ENCODE measurements around the gene MYLK. TPM values are rescaled to one million over a fixed set of nuclear protein-coding genes. Genes with fewer than 3 reads are reported as not detected.

Gene MYLK
- total and polyA plus RNA-seq, 9 donors, result 50.2 to 645 (median 205) TPM

GRCh38 chr3:123750209-123750608, 133.9 kb downstream of the MYLK start:
- H3K4me1 ChIP-seq (ENCODE audit: insufficient read depth), result peaks cover 4% of the 10 kb centered on the region
- no peak overlapping the region for H3K4me3 ChIP-seq
- no peaks in the 10 kb centered on the region for H3K36me3 ChIP-seq
- no peaks in the 10 kb centered on the region for H3K9me3 ChIP-seq
- no peak for TF ChIP-seq CTCF (IDR thresholded peaks at IDR 0.05)
- no peak for TF ChIP-seq POLR2A (IDR thresholded peaks at IDR 0.05)
- no peak for TF ChIP-seq EP300 (IDR thresholded peaks at IDR 0.05)
- H3K27ac ChIP-seq, result no peak overlapping the region
- WGBS, 3 donors, result 6 to 17% (median 9%) methylated on average over 1 of the region's 1 CpG
- DNase-seq, result no peak
- H3K27me3 ChIP-seq, result no peaks in the 10 kb centered on the region
- intact Hi-C loops (cut with DNase I), result no loop called here

GRCh38 chr3:123749711-123750110, 134.4 kb downstream of the MYLK start:
- DNase-seq, result no peak
- Histone ChIP-seq H3K36me3 (no peaks in the 10 kb centered on the region), H3K27me3 (no peaks in the 10 kb centered on the region), H3K27ac (no peak overlapping the region), H3K4me1 (ENCODE audit: insufficient read depth) (peaks cover 4% of the 10 kb centered on the region), H3K4me3 (no peak overlapping the region), H3K9me3 (no peaks in the 10 kb centered on the region)
- TF ChIP-seq CTCF (IDR thresholded peaks at IDR 0.05), result no peak
- no peak for TF ChIP-seq EP300 (IDR thresholded peaks at IDR 0.05)
- TF ChIP-seq POLR2A (IDR thresholded peaks at IDR 0.05), result no peak
- intact Hi-C loops (cut with DNase I), result no loop called here

GRCh38 chr3:123745184-123745855, 138.8 kb downstream of the MYLK start:
- intact Hi-C loops (cut with DNase I), result no loop called here
- H3K9me3 ChIP-seq, result no peaks in the 10 kb centered on the region
- no peak overlapping the region for H3K27ac ChIP-seq
- H3K4me1 ChIP-seq (ENCODE audit: insufficient read depth), result peaks cover 6% of the 10 kb centered on the region
- DNase-seq, result no peak
- H3K36me3 ChIP-seq, result no peaks in the 10 kb centered on the region
- H3K27me3 ChIP-seq, result no peaks in the 10 kb centered on the region
- WGBS, 3 donors, result 91 to 94% (median 93%) methylated on average over 1 of the region's 1 CpG
- TF ChIP-seq CTCF (IDR thresholded peaks at IDR 0.05) (no peak), EP300 (IDR thresholded peaks at IDR 0.05) (no peak), POLR2A (IDR thresholded peaks at IDR 0.05) (no peak)
- no peak overlapping the region for H3K4me3 ChIP-seq

GRCh38 chr3:123744064-123744463, 140.1 kb downstream of the MYLK start:
- intact Hi-C loops (cut with DNase I), result no loop called here
- no peak for DNase-seq
- 86 to 91% (median 90%) methylated on average over 6 of the region's 6 CpGs for WGBS, 3 donors
- Histone ChIP-seq H3K4me1 (ENCODE audit: insufficient read depth) (peaks cover 6% of the 10 kb centered on the region), H3K27me3 (no peaks in the 10 kb centered on the region), H3K36me3 (no peaks in the 10 kb centered on the region), H3K27ac (no peak overlapping the region), H3K4me3 (no peak overlapping the region), H3K9me3 (no peaks in the 10 kb centered on the region)
- no peak for TF ChIP-seq CTCF (IDR thresholded peaks at IDR 0.05)
- TF ChIP-seq EP300 (IDR thresholded peaks at IDR 0.05), result no peak
- TF ChIP-seq POLR2A (IDR thresholded peaks at IDR 0.05), result no peak
